ENCODE measurements around the gene GIPC2. TPM values are rescaled to one million over a fixed set of nuclear protein-coding genes. Genes with fewer than 3 reads are reported as not detected.

The GIPC2 gene
- total and polyA plus RNA-seq, 2 of the 4 experiments (the other 2 are of a cell fraction) = 0.07 to 0.18 TPM

DNA sequence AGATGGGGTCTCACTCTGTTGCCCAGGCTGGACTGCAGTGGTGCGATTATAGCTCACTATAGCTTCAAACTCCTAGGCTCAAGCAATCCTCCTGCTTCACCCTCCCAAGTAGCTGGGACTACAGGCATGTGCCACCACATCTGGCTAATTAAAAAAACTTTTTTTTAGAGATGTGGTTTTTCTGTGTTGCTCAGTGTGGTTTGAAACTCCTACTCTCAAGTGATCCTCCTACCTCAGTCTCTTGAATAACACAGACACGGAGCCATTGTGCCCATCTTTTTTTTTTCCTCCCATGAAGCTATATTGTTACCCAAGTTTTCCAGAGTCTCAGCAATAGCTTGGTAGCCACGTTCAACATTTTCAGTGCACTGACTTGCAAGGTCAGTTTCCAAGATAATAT, 2.7 kb downstream of the GIPC2 start:
- TF ChIP-seq RFX5 (IDR thresholded peaks at IDR 0.05; ENCODE audit: low read depth, low read length) (no peak), MAZ (IDR thresholded peaks at IDR 0.05; ENCODE audit: borderline replicate concordance, low read depth, low read length) (no peak), SMC3 (IDR thresholded peaks at IDR 0.05; ENCODE audit: low read depth, low read length) (no peak), POLR2A (IDR thresholded peaks at IDR 0.05; ENCODE audit: low read depth, low read length) (no peak), RAD21 (IDR thresholded peaks at IDR 0.05; ENCODE audit: low read length) (no peak)
- TF ChIP-seq, protein P1, sequence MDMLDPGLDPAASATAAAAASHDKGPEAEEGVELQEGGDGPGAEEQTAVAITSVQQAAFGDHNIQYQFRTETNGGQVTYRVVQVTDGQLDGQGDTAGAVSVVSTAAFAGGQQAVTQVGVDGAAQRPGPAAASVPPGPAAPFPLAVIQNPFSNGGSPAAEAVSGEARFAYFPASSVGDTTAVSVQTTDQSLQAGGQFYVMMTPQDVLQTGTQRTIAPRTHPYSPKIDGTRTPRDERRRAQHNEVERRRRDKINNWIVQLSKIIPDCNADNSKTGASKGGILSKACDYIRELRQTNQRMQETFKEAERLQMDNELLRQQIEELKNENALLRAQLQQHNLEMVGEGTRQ (IDR thresholded peaks at IDR 0.05; ENCODE audit: low read depth, low read length) = no peak
- Histone ChIP-seq H2AK5ac (ENCODE audit: low read depth, low read length) (no peak overlapping the region), H3K9me3 (ENCODE audit: control insufficient read depth, insufficient read depth, low read length) (0 out of 2 replicates have a peak, but pooled peaks cover 3% of the 10 kb centered on the region), H3K4ac (ENCODE audit: low read depth, low read length) (no peak overlapping the region), H4K8ac (ENCODE audit: low read depth in 2 of 2, low read length in 2 of 2) (no peak overlapping the region), H4K91ac (ENCODE audit: insufficient read depth, low read depth, low read length) (no peak overlapping the region), H2AFZ (replicated peaks; ENCODE audit: low read length, poor library complexity) (no peak overlapping the region), H3K79me1 (ENCODE audit: low read depth in 1 of 2, low read length in 2 of 2) (no peaks in the 10 kb centered on the region), H2BK5ac (ENCODE audit: low read depth, low read length, poor library complexity, severe bottlenecking) (no peak overlapping the region), H3K4me2 (ENCODE audit: low read depth, low read length) (no peak overlapping the region), H3K9me1 (ENCODE audit: insufficient read depth, low read length) (no peaks in the 10 kb centered on the region), H3K27ac (ENCODE audit: insufficient read depth, low read length) (no peak overlapping the region), H3K18ac (ENCODE audit: low read depth, low read length) (no peak overlapping the region), H3K4me3 (ENCODE audit: insufficient read depth, low read depth, low read length) (no peak overlapping the region), H4K5ac (ENCODE audit: low read depth, low read length) (no peak overlapping the region), H2BK15ac (ENCODE audit: low read depth, low read length) (no peak overlapping the region), H2BK120ac (ENCODE audit: low read depth, low read length) (no peak overlapping the region), H4K20me1 (ENCODE audit: insufficient read depth, low read length) (no peaks in the 10 kb centered on the region), H3K9ac (ENCODE audit: low read depth, low read length) (no peak overlapping the region), H2BK20ac (ENCODE audit: low read depth, low read length) (no peak overlapping the region), H2AK9ac (replicated peaks; ENCODE audit: low read depth, low read length, poor library complexity) (no peak overlapping the region), H3K23ac (ENCODE audit: low read depth, low read length) (no peak overlapping the region), H3K56ac (ENCODE audit: extremely low read depth, insufficient read depth, low read length) (no peak overlapping the region), H3K14ac (replicated peaks; ENCODE audit: low read depth, low read length) (no peak overlapping the region), H3K4me1 (ENCODE audit: control insufficient read depth, insufficient read depth, low read length) (no peaks in the 10 kb centered on the region), H3K36me3 (ENCODE audit: control insufficient read depth, insufficient read depth, low read length) (no peaks in the 10 kb centered on the region), H3K27me3 (ENCODE audit: control insufficient read depth, insufficient read depth, low read length) (peaks cover 23% of the 10 kb centered on the region)
- in situ Hi-C loops (cut with MboI; ENCODE audit: low sequenced_read_pairs) = no loop called here
- 100% methylated on average over 1 of the region's 3 CpGs; no CpG with 5 or more reads in 1 of the 2 experiments for WGBS, 2 experiments (ENCODE audit: extremely low coverage in 2 of 2, insufficient read length in 1 of 2)
- DNase-seq (no peak), ATAC-seq (ENCODE audit: low read depth) (no peak)
- BruUV-seq (replicated peaks) = no TSS peak
- intact Hi-C loops (cut with micrococcal nuclease) = no loop called here
- dilution Hi-C loops (cut with HindIII; ENCODE audit: low sequenced_read_pairs, unreplicated experiment) = no loop called here
- ChIA-PET CTCF (no interaction called here), POLR2A (ENCODE audit: unreplicated experiment) (no interaction called here)

Measured in IMR-90 (cell line).